GM12878 (cell line): ENCODE measurements around the gene DYNC1I1. TPM values are rescaled to one million over a fixed set of nuclear protein-coding genes. Genes with fewer than 3 reads are reported as not detected.
A peak's percentile ranks its signal among the peaks of the same experiment; 100 is the strongest.

Experiments
- ATAC-seq: fragments of 200-7000 bp; cut with Tn5 transposase; 3 replicates; pipeline ENCODE4 v1.9.1; 2020; ENCODE audit warnings: mild to moderate bottlenecking, moderate library complexity
- BruUV-seq: library from RNA; stranded (reverse); fragments of 400-500 nt; replicated peaks from 2 replicates; lab custom pipeline; 2021; lab: Mats Ljungman, UMichigan
- CTCF ChIA-PET: fragments of 300-600 bp; sonication (Branson Sonifier 250); formaldehyde crosslinking; extraction: SDS; loops from one replicate; lab custom pipeline; 2021; ENCODE audit warnings: inconsistent platforms; lab: Yijun Ruan, JAX
- POLR2A ChIA-PET: fragments of 350-600 bp; formaldehyde crosslinking; extraction: SDS; loops from one replicate; lab custom pipeline; 2021; ENCODE audit warnings: inconsistent platforms; lab: Charles Lee
- RAD21 ChIA-PET: fragments of 300-600 bp; sonication (Branson Sonifier 250); formaldehyde crosslinking; loops from one replicate; lab custom pipeline; 2023; ENCODE audit warnings: antibody characterized with exemption; ENCODE audit not compliant: unreplicated experiment; lab: Charles Lee
- SMC1A ChIA-PET: fragments of 300-600 bp; sonication (Branson Sonifier 250); formaldehyde crosslinking; loops from one replicate; lab custom pipeline; 2023; ENCODE audit not compliant: unreplicated experiment, uncharacterized antibody; lab: Charles Lee
- DNase-seq: peaks from one replicate; pipeline ENCODE4 v3.0.0-alpha.2; 2011; ENCODE audit warnings: low read depth, low spot score
- FAIRE-seq: peaks from 3 replicates; lab custom pipeline; 2011; peaks lifted over from hg19 to GRCh38; lab: Jason Lieb, UNC
- H2AFZ ChIP-seq: 2 replicates; pipeline ENCODE4 v1.6.0; 2011; ENCODE audit warnings: low read depth, low read length, control low read depth; ENCODE audit not compliant: control insufficient read depth
- H3K27ac ChIP-seq: 2 replicates; pipeline ENCODE4 v1.5.1; 2011; ENCODE audit warnings: control low read depth; ENCODE audit not compliant: control insufficient read depth, insufficient read depth
- H3K27me3 ChIP-seq, 2 experiments: replicated peaks in 1 of 2; 2 replicates each; pipeline versions ENCODE4 v1.6.0 to v1.6.1; 2011; ENCODE audit warnings: low read length in 1 of 2; ENCODE audit not compliant: control insufficient read depth in 2 of 2, insufficient read depth in 2 of 2
- H3K36me3 ChIP-seq, 2 experiments: 2 replicates each; pipeline ENCODE4 v1.5.1; 2011; ENCODE audit warnings: low read length in 1 of 2; ENCODE audit not compliant: control insufficient read depth in 2 of 2, insufficient read depth in 2 of 2
- H3K4me1 ChIP-seq: 2 replicates; pipeline ENCODE4 v1.6.1; 2011; ENCODE audit warnings: mild to moderate bottlenecking, low read length, moderate library complexity, mixed read lengths; ENCODE audit not compliant: control insufficient read depth, insufficient read depth
- H3K4me2 ChIP-seq: 2 replicates; pipeline ENCODE4 v1.6.0; 2011; ENCODE audit warnings: control low read depth; ENCODE audit not compliant: control insufficient read depth, insufficient read depth
- H3K4me3 ChIP-seq: fragments of 200-600 bp; sonication (generic); 2 replicates; pipeline ENCODE4 v1.5.1; 2016
- H3K79me2 ChIP-seq: 2 replicates; pipeline ENCODE4 v1.6.0; 2011; ENCODE audit warnings: low read length; ENCODE audit not compliant: control insufficient read depth, insufficient read depth
- H3K9ac ChIP-seq: 2 replicates; pipeline ENCODE4 v1.8.0; 2011; ENCODE audit warnings: low read length, control low read depth, mixed read lengths; ENCODE audit not compliant: control insufficient read depth, insufficient read depth
- H3K9me3 ChIP-seq: replicated peaks from 3 replicates; pipeline ENCODE4 v1.5.1; 2011; ENCODE audit warnings: mild to moderate bottlenecking, low read length; ENCODE audit not compliant: control insufficient read depth, insufficient read depth
- H4K20me1 ChIP-seq: 2 replicates; pipeline ENCODE4 v1.6.0; 2011; ENCODE audit not compliant: control insufficient read depth, insufficient read depth
- NR2C2 ChIP-seq: IDR thresholded peaks from 2 replicates; pipeline ENCODE4 v1.6.1; 2011; ENCODE audit warnings: borderline replicate concordance, low read depth; ENCODE audit not compliant: control insufficient read depth, insufficient read length
- RELA ChIP-seq: fragments of 450-650 bp; IDR thresholded peaks from 2 replicates; pipeline ENCODE4 v1.8.0; 2014; ENCODE audit warnings: borderline replicate concordance; ENCODE audit not compliant: partially characterized antibody
- ZSCAN29 ChIP-seq: fragments of 450-650 bp; IDR thresholded peaks from 2 replicates; pipeline ENCODE4 v1.6.1; 2017; ENCODE audit warnings: mild to moderate bottlenecking, moderate library complexity
- WGBS: methylation state at CpG from one replicate; pipeline ENCODE4 v1.1.6; 2016; ENCODE audit warnings: low lambda C conversion rate; ENCODE audit not compliant: insufficient replicate concordance, insufficient coverage; ENCODE audit errors: missing lambda C conversion rate; 5-methylcytosine and 5-hydroxymethylcytosine counted together
- in situ Hi-C: fragments of 300-500 bp; cut with MboI; formaldehyde crosslinking; loops from 9 replicates; pipeline ENCODE4 v1.14.3; 2018; ENCODE audit warnings: mixed read lengths
- intact Hi-C: fragments of 100-400 bp; cut with micrococcal nuclease; formaldehyde crosslinking; loops from one replicate; pipeline ENCODE4 v1.14.2; 2022; ENCODE audit not compliant: unreplicated experiment
- polyA plus RNA-seq, 11 experiments: library from polyadenylated mRNA; depleted of rRNA in 4 of 11; unstranded in 6 of 11; stranded (reverse) in 5 of 11; fragments of >200 nt; fragmentation: Nextera tagmentation in 4 of 11; fragmentation: Illumina TruSeq in 1 of 11; extraction: Ambion mirVana in 4 of 11; extraction: Trizol in 1 of 11; gene quantifications; 1 replicate in 1 of 11; 2 replicates in 10 of 11; pipeline versions ENCODE4 v1.2.1 to v1.2.3, GENCODE V29; 2011 to 2016; ENCODE audit warnings: inconsistent platforms in 2 of 11, missing spikeins in 2 of 11, low read depth in 1 of 11
- total RNA-seq, 4 experiments: library from RNA; depleted of rRNA in 3 of 4; stranded (reverse); fragments of >200 nt in 3 of 4; fragmentation: Illumina TruSeq in 1 of 4; extraction: Trizol in 1 of 4; gene quantifications; 2 replicates each; pipeline versions ENCODE4 v1.2.1 to v1.2.3, GENCODE V29; 2013 to 2021
- TF ChIP-seq, protein P1 (sequence below), 3 experiments: IDR thresholded peaks in 2 of 3; conservative IDR thresholded peaks in 1 of 3; 2 replicates each; pipeline ENCODE4 v1.5.1; 2011; ENCODE audit warnings: low read depth in 3 of 3, low read length in 3 of 3, mild to moderate bottlenecking in 3 of 3, control low read depth in 2 of 3, moderate library complexity in 2 of 3, inconsistent platforms in 1 of 3, mixed read lengths in 1 of 3; ENCODE audit not compliant: control insufficient read depth in 2 of 3, insufficient read depth in 1 of 3; ENCODE audit errors: extremely low read depth in 1 of 3

Gene DYNC1I1
- total and polyA plus RNA-seq, 10 of the 15 experiments (the other 5 are each of a cell fraction or from before 2014, with no cell fraction given), result 0.05 to 0.91 (median 0.14) TPM; not detected in 3

DNA sequence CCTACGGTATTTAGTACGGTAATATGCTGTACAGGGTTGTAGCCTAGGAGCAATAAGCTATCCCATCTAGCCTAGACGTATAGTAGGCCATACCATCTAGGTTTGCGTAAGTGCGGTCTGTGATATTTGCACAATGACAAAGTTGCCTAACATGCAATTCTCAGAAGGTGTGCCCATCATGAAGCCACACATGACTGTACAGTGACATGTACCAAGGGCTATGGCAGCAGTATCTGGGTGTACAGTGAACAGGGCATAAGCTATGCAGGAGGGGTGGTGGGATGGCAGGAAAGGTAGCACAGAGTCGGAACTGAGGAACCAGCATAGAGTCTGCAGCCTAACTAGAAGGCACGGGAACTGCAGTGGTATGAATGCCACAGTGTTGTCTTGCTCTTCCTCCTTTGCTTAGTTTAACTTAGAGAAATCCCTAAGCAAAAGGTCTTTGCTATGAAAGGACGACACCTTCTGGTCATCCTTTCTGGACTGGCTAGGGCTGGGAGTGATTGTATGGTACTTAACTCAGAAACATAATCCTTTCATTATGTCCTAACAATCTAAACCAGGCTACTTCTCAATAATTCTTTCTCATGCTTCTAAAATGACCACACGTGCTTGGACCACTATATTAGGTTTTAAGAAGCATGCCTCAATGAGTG lies 93.5 kb downstream of the DYNC1I1 start:
- DNase-seq (no peak), ATAC-seq (peak; percentile 46)
- no peak overlapping the region for H3K4me2 ChIP-seq
- no peaks in the 10 kb centered on the region for H3K4me1 ChIP-seq
- in situ Hi-C loops, result no loop called here
- WGBS, result 42% methylated on average over 9 of the region's 9 CpGs
- H3K79me2 ChIP-seq, result no peaks in the 10 kb centered on the region
- TF ChIP-seq RELA (no peak), NR2C2 (peak; percentile 21), ZSCAN29 (no peak)
- TF ChIP-seq, protein P1, sequence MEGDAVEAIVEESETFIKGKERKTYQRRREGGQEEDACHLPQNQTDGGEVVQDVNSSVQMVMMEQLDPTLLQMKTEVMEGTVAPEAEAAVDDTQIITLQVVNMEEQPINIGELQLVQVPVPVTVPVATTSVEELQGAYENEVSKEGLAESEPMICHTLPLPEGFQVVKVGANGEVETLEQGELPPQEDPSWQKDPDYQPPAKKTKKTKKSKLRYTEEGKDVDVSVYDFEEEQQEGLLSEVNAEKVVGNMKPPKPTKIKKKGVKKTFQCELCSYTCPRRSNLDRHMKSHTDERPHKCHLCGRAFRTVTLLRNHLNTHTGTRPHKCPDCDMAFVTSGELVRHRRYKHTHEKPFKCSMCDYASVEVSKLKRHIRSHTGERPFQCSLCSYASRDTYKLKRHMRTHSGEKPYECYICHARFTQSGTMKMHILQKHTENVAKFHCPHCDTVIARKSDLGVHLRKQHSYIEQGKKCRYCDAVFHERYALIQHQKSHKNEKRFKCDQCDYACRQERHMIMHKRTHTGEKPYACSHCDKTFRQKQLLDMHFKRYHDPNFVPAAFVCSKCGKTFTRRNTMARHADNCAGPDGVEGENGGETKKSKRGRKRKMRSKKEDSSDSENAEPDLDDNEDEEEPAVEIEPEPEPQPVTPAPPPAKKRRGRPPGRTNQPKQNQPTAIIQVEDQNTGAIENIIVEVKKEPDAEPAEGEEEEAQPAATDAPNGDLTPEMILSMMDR (IDR thresholded peaks at IDR 0.05 in 2 of 3, conservative IDR thresholded peaks at IDR 0.05 in 1 of 3; ENCODE audit: control insufficient read depth in 2 of 3, extremely low read depth in 1 of 3, insufficient read depth in 1 of 3, low read depth in 3 of 3, low read length in 3 of 3), result peak in 1 of 3 experiments; percentile 34; a peak in 1 of 6 replicates
- TF ChIP-seq, all 136 proteins: peak for 2
- RAD21 ChIA-PET, result interaction anchor here (1.2 to 6.6 kb wide), 6 partner anchors 68 to 373 kb away, joined by 3 to 183 read pairs (median 5); no protein-coding TSS in a partner anchor
- intact Hi-C loops, result no loop called here
- Histone ChIP-seq H2AFZ (no peak overlapping the region), H3K9me3 (no peaks in the 10 kb centered on the region), H3K4me3 (no peak overlapping the region), H3K27me3 (no peaks in the 10 kb centered on the region), H3K27ac (no peak overlapping the region), H4K20me1 (no peaks in the 10 kb centered on the region), H3K36me3 (no peaks in the 10 kb centered on the region), H3K9ac (no peak overlapping the region)
- CTCF ChIA-PET, result interaction anchor here (0.8 to 16.1 kb wide), 11 partner anchors 24 to 529 kb away, joined by 3 to 421 read pairs (median 9); no protein-coding TSS in a partner anchor
- SMC1A ChIA-PET, result interaction anchor here (0.7 to 9.4 kb wide), 10 partner anchors 24 to 356 kb away, joined by 3 to 84 read pairs (median 8); no protein-coding TSS in a partner anchor
- POLR2A ChIA-PET, result interaction anchor here (0.7 kb wide), 1 partner anchor 96 kb away, joined by 3 read pairs; no protein-coding TSS in a partner anchor
- FAIRE-seq, result no peak
- no TSS peak for BruUV-seq
